ENCODE results near the gene KLHL36.

The KLHL36 gene

DNA sequence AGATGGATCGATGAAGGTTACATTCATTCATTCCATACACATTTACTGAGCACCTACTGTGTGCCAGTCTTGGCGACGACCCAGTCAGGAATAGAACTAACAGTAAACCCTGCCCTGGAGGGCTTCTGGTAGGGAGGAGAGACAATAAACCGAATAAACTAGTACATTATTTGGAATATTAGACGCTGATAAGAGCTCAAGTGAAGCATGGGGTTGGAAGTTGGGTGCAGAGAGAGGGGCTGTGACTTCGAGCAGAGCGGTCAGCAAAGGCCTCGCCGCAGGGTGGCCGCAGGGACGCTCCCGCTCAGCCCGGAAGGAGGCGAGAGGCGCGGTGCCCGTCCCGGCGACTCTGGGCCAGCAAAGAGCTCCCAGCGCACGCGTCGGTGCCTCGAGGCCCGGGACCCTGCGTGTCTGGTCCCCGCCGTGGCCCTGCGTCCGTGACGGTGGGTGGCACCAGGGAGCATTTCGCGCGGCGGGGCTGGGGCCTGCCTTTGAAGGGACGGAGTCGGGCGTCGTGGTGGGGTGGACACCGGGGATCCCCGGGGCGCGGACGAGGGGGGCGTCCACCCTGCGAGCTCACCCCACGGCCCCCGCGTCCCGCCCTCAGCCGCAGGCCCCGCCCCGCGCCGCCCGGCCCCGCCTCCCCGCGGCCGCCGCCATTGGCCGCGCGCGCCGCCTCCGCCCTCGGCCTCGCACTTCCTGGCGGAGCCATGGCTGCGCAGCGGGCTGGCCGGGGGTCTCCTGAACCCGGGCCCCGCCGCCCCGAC lies at the start of gene KLHL36:
TSS of gene KLHL36 (plus strand) at position 684 of the 767 bp plus-strand sequence. CDS start 2,357 bp downstream, outside the sequence.
- peak; percentile 31 for DNase-seq

DNA sequence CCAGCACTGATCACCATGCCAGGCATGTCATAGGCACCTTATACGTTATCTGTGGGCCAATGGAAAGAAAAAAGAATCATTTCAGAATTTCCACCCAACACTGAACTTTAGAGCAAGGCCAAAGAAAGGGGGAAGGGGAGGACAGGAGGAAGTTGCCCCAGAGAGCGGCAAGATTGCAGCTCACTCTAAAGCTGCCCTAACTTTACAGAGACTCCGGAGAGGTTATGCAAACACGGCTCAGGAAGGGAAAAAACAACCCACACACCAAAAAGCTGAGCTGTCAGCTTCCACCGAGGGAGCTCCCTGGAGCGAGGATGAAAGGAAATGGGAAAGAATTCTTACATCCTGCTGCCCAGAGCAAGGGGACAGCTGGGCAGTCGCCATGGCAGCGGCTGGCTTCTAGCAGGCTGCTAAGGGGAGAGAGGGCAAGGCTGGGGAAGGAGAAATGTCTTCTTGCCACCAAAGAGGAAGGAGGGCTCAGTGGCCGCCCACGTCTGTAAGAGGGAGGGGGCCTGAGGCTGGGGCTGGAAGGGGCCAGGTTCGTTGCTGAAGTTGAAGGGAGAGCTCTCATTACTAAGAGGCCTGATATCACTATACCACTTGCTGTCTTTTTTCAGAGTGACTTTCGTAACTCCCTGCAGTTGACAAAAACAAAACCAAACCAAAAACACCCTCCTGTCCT lies 48.6 kb upstream of the KLHL36 start:
- no peak for DNase-seq

DNA sequence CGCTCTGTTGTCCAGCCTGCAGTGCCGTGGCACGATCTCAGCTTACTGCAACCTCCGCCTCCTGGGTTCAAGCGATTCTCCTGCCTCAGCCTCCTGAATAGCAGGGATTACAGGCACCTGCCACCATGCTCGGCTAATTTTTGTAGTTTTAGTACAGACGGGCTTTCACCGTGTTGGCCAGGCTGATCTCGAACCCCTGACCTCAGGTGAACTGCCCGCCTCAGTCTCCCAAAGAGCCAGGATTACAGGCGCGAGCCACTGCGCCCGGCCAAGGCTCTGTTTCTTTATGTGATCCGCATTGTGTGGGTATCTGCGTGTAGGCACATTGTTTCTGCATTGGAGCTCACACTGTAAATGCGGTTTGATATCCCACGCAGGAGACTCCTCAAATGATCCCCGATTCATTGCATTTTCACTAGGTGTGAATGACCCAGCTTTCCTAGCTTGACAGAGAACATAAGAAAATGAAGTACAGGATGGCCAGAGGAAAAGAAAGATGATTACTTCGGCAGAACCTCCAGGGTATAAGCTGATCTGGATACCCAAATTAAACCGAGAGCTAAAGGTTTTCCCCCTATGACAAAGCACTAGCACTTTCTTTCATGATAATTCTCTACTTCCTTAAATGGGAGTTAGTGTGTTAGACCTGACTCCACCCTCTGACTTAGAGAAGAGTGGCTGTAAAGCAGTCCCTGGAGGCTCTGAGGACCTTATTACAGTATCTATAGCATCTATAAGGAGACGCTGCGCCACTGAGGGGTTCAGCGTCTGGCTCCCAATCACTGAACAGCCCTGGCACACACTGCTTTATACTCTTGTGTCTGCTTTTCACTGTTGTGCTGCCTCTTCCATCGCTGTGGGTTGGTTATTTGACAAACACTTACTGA lies 47.7 kb upstream of the KLHL36 start:
- DNase-seq = no peak

DNA sequence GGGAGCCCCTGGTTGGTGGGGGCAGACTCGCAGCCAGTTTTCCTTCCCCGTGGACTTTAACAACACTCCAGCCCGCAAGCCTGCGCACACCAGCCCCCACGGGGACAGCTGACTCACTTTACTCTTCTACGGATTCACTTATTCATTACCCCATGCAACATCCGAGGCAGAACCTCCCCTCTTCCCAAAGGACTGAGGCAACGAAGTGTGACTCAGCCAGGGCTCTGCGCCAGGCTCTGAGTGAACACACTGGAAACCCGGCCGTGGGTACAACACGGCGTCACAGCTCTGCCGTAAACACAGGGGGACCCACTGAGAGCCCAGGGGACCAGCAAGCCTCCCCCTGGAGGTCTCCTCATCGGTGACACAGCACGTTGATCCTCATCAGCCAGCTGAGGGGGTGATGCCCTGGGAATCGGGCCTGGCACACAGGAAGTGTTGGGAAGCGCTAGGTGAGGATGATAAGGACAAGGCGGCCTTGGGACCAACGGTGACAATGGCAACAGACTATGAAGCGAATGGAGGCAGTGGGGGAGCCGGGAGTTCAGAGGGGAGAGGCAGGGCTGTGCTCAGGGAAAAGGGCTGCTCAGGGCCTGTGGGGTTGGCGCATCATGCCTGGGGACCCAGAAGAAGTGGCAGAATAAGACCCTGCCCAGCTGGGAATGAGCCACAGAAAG lies 45.0 kb upstream of the KLHL36 start:
- no peak for DNase-seq

DNA sequence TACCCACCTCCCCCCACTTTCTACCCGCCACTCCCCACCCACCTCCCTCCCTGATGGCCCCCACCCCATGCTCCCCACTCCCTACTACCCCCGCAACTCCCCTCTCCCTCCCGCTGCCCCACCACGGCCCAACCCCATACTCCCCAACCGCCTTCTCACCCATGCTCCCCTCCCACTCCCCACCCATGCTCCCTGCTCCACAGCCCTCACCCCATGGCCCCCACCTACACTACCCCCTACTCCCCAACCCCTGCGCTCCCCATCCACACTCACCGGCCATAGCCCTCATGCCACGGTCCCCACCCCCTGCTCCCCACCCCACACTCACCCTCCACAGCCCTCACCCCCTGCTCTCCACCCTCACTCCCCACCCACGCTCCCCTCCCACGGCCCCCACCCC lies 44.4 kb upstream of the KLHL36 start:
- DNase-seq = no peak

DNA sequence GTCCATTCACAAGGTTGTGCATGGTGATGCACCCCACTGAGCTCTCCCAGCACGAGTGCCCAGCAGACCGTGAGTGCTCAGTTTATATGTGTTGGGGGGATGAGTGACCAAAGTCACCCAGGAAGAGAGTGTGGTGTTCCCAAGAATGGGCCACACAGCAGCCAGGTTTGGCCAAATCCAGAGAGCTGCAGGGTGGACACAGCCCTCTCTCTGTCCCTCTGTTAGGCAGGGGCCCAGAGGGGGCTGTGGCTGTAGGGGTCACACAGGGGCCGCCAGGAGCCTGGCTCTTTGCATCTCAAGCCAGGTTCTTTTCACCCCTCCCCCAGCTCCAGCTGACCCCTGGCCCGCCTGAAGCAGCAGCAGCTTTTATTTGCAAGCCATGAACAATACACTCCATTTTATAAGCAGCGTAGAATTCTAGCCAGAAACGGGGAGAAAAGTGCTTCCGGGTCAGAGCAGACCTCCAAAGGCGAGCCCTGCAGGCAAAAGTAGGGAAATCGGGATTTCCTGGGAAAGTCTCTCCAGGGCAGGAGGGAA lies 43.8 kb upstream of the KLHL36 start:
- DNase-seq = no peak

DNA sequence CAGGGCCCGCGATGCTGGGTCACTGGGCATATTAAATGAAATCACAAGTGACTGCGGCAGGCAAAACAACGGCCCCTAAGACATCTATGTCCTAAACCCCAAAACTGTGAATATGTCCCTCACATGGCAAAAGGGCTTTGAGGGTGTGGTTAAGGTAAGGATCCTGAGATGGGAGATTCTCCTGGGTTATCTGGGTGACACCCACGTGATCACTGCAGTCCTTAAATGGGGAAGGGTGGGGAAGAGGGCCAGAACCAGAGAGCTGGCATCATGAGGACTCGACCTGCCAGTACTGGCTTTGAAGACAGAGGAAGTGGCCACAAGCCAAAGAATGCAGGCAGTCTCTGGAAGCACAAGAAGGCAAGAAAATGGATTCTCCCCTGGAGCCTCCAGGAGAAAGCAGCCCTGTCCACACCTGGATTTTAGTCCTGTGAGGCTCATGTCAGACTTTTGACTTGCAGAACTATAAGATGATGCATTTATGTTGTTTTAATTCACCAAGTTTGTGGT lies 42.9 kb upstream of the KLHL36 start:
- DNase-seq = no peak

DNA sequence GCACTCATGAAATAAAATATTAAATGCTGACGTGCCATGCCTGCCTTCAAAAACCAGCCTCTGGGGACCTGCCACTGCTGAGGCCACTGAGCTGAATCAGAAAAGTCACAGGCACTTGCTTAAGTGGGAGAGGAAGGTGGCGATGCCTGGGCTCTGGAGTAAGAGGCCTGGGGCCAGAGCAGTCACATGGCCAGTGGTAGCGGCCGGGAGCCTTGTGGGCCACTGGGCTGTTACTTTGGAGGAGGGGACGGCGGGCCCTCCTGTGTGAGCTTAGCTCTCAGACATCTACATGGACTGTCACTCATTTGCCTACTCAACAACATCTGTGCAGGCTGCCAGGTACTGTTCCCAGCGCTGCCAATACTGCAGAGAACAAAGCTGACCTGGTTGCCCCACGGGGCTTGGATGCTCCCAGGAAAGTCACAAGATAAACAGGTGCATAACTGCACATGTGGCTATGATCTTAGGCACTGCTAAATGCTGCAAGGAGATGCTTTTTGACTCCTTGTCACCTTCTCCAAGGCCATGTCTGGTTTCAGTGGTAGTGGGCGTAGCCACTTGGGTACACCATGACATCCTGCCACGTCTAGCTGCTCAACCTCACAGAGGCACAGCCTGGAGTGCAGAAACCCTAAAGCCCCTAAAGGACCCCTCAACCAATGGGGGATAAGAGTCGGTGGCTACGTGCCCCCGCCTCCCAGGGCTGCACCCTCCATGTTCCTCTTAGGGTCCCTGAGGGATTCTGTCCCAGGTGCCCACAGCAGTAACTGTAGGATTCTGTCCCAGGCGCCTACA lies 42.0 kb upstream of the KLHL36 start:
- DNase-seq = no peak

DNA sequence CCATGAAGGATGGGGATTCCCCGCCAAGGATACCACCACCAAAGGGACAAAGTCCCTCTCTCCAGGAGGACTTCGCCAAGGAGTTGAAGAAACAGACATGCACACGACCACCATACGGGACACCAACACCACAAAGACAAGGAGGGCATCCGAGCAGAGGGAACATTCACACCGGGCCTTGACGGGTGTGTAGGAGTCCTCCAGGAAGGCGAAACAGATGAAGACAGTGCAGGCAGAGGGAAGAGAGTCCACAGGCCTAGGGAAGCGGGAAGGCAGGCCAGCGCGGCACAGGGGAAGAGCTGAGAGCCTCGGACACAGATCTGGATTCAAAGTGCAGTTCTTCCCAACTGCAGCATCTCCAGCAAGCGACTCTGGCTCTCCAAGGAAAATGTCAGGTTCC lies 41.2 kb upstream of the KLHL36 start:
- no peak for DNase-seq

DNA sequence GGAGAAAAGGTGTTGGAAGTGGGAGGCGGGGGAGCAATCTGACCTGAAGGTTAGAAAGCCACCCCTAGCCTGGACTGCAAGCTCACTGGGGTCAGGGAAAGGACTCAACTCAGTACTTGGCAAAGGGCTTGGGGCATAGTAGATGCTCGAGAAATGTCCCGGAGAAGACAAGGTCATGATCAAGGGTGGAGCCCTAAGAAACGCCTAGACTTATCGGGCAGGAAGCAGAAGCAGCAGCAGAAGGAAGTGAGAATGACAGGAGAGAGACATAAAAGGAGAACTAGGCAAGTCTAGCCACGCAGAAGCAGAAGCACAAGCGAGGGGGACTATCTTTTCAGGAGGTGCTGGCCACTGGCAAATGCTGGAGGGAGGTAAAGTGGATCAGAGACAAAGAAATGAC lies 40.6 kb upstream of the KLHL36 start:
- no peak for DNase-seq

DNA sequence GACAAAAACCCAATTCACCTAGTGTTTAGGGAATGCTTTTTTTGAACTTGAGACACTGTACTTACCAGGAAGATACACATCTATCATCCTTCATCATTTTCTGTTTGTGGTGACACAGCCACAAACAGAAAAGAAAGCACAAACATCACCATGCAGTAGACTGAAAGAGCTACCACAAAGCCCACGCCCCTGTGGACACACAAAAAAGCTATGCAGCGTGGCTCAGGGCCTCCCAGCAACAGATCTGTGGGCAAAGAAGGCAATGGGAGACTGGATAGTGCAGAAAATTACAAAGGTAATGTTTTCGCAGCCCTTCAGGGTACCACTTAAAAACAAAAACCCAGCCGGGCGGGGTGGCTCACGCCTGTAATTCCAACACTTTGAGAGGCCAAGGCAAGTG lies 40.0 kb upstream of the KLHL36 start:
- no peak for DNase-seq

DNA sequence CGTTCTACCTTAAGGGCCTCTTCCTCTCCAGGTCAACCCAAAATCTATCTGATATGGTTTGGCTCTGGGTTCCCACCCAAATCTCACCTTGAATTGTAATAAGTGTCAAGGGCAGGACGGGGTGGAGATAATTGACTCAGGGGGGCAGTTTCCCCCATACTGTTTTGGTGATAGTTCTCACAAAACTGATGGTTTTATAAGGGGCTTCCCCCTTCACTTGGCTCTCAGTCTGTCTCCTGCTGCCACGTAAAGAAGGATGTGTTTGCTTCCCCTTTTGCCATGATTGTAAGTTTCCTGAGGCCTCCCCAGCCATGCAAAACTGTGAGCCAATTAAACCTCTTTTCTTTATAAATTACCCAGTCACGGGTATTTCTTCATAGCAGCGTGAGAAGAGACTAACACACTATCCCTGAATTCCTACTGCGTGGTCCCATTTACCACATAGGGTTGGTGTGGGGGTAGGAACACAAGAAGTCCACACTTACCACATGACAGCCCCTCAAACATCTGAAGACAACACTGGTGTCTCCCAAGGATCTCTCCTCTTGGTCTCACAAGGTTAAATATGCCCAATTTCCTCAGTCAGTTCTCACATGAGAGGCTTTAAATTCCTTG lies 38.6 kb upstream of the KLHL36 start:
- DNase-seq = no peak

DNA sequence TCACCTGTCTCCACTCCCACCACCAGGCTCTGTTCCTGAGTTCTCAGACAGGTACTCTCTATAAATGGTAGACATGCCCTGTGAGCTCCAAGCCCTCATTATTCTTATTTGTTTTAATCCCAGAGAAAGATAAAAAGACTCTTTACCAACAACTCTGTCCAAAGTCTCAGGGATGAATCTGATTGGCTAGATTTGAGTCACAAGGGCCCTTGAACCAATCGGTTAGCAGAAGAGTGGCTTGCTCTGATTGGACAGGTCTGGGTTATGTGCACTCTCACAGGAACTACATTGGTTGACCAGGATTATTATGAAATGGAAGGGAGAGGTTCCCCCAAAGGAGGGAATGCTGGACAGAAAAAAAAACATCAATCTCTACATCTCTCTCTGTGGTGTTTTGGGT lies 37.9 kb upstream of the KLHL36 start:
- DNase-seq = no peak

DNA sequence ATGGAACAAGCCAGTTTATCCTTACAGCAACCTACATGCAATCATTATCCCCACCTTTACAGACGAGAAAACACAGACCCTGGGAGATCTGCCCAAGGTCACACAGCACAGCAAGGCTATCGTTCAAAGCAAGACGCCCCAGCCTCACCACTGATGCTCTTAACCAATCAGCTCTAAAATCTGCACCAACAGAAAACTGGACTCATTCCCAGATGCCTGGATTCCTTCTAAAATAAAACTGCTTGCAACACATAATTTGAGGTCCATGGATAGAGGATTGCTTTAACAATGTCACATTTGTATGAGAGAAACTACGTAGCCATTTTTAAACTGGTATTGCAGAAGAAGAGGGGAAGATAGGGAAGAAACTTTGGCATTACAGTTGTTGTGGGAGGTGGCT lies 37.3 kb upstream of the KLHL36 start:
- DNase-seq = no peak

DNA sequence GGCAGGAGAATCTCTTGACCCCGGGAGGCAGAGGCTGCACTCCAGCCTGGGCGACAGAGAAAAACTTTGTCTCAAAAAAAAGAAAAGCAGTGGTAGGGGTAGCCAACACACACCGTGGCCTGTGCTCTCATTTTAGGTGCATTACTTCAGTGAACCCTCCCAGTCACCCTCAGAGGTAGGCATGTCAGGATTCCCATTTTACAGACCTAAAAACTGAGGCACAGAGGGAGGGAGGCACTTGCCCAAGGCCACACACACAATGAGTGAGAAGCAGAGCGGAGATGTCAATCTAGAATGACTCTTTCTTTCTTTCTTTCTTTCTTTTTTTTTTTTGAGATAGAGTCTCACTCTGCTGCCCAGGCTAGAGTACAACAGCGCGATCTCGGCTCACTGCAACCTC lies 35.6 kb upstream of the KLHL36 start:
- DNase-seq = no peak

DNA sequence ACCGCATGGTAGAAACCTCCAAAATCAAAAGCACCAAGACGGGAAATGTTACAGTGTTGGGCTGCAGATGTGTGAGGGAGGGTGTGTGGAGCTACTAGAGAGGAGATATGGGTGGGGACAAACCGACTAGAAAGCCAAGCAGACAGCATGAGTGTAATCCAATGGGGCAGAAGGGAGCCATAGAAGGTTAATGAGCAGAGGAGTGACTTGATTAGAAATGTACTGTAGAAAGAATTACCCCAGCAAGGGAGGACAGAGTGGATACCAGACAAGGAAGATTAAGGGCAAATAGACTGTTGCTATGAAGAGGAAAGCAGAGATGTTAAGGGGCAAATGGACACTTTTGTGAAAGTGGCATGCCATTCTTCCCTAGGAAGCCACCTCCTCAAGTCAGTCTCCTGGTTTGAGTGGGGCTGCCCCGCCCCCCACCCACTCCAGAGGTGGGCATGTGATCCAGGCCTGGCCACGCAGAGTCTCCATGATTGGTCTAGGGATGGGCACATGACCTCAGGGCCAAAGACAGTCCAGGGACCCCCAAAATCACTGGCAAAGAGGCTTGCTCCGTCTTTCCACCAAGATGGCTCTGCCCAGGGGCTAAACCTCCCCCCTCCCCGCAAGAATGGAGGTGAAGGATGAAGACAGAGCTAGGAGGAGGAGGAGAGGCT lies 34.8 kb upstream of the KLHL36 start:
- DNase-seq = no peak

DNA sequence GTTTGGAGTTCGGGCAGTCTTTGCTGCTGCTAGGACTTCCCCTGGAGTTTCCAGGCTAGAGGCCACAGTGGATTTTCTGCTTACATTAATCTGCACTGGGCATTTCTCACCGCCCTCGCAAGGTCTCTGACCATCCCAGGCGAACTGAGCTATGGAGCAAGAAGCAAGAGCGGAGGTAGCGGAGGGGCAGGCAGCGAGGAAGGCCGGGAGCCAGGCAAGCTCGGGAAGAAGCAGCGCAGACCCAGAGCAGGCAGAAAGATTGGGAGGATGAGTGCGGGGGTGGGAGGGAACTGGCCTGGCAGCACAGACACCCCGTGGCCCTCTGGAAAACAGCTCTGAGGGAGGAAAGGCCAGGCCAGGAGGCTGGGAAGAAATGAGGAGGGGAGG lies 34.2 kb upstream of the KLHL36 start:
- DNase-seq = no peak

DNA sequence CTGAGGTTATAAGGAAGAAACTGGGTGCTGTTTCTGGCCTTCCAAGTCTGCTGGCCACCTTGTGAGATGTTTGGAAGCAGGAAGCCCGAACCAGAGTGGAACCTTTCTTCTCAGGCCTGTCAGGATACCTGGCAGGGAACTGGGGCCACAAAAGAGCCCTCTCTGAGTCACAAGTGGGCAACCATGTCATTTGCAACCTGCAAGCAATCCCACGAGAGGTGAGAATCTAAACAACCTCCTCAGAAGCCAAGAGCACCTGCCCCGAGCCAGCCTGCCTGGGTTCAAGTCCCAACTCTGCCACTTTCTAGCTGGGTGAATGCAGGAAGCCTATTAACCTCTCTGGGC lies 33.7 kb upstream of the KLHL36 start:
- DNase-seq = no peak

DNA sequence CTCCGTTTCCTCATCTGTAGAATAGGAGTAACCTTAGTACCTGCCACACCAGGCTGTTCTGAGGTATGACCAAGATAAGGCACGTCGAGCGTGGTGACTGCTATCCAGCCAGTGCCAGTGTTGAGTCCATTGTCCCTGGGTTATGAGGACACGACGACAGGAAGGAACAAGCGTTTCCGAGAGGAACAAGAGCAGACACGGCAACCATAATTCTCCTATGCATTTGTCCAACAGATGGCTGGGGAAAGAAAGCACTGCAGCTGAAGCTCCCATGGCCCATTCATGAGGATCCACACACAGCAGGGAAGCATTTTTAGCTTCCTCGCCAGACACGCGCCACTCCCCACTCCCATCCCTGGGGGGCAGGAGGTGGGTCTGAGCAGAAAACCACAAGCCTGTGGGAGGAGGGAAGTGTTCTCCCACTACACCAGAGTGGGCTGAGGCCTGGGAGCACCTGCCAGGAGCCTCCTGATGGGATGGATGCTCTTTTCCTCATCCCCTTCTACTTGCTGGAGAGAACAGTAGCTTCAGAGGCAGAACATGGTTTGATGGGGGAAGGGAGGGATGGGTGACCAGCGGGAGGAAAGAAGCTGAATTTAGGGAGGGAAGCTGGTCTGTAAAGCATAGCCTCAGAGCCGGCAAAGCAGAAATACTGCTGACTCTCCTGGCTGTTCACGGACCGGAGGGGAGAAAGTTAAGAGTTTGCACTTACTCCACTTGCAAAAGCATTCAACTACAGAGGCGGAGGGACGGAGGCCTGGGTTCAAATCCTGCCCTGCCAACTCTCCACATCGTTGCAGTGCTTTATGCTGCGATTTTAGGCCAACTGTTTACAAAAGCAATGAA lies 33.1 kb upstream of the KLHL36 start:
- no peak for DNase-seq

DNA sequence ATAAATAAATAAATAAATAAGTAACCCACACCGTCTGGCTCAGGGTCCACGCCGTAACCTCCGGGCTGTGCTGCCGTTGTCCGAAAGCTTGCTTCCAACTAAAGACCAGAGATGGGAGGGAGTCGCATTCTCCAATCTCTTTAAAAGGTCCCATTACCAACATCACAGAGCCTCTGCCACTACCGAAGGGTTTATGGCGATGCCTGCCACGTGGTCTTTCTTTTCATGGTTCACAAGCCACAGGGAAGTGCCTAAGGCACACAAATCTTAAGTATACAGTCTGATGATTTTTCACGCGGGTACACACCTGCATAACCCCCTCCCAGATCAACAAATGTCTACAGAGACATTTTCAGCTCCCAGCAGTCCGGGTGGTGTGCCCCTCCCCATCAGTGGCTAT lies 31.8 kb upstream of the KLHL36 start:
- no peak for DNase-seq

All from NCI-H2171 (cell line).